HCT116 (cell line): ENCODE data around the gene ZNF555. TPM values are rescaled to one million over a fixed set of nuclear protein-coding genes. Genes with fewer than 3 reads are reported as not detected.
"Not testable (repeated sequence)": the region's sequence is repeated elsewhere in the genome, so short reads cannot be mapped to it uniquely, and the experiment has no call there.

ENCODE experiments used
- ATAC-seq: fragments of 200-7000 bp; cut with Tn5 transposase; 2 replicates; pipeline ENCODE4 v1.9.1; 2020; ENCODE audit warnings: mild to moderate bottlenecking, moderate library complexity
- BruUV-seq: library from RNA; stranded (reverse); fragments of 400-500 nt; replicated peaks from 2 replicates; lab custom pipeline; 2021; lab: Mats Ljungman, UMichigan
- CTCF ChIA-PET: fragments of 300-600 bp; sonication (Branson Sonifier 250); formaldehyde crosslinking; loops from one replicate; lab custom pipeline; 2021; ENCODE audit warnings: antibody characterized with exemption; lab: Charles Lee
- POLR2A ChIA-PET: fragments of 300-600, 350-600 bp; sonication (Branson Sonifier 250); formaldehyde crosslinking; loops from one replicate; lab custom pipeline; 2021; ENCODE audit warnings: antibody characterized with exemption; lab: Charles Lee
- RAD21 ChIA-PET, 2 experiments: fragments of 300-600 bp; sonication (Branson Sonifier 250); formaldehyde crosslinking; loops; one replicate each; lab custom pipeline; 2023; ENCODE audit warnings: low total read pairs in 2 of 2; ENCODE audit not compliant: uncharacterized antibody in 2 of 2, unreplicated experiment in 2 of 2, low non-redundant PET in 1 of 2; lab: Charles Lee
- DNase-seq: peaks from one replicate; pipeline ENCODE4 v3.0.0-alpha.2; 2010; ENCODE audit warnings: low read depth, low spot score
- H2AFZ ChIP-seq: fragments of 200-600 bp; shearing (Covaris generic), sonication (generic); 2 replicates; pipeline ENCODE4 v1.6.1; 2017; ENCODE audit warnings: low read depth, mixed run types, mixed read lengths, antibody characterized with exemption, low read length; ENCODE audit not compliant: poor library complexity, severe bottlenecking
- H3K27ac ChIP-seq: 2 replicates; pipeline ENCODE4 v1.5.1; 2012; ENCODE audit warnings: low read depth, low read length
- H3K27me3 ChIP-seq: fragments of 200-600 bp; sonication (generic); 2 replicates; pipeline ENCODE4 v1.6.1; 2016; ENCODE audit warnings: mixed run types, low read length, mixed read lengths; ENCODE audit not compliant: insufficient read depth
- H3K36me3 ChIP-seq, 2 experiments: fragments of 200-500 bp in 1 of 2; fragments of 200-600 bp in 1 of 2; sonication (Bioruptor generic) in 1 of 2; sonication (generic) in 1 of 2; 2 replicates each; pipeline versions ENCODE4 v1.5.1 to v1.6.1; 2014 to 2016; ENCODE audit warnings: low read length in 2 of 2, inconsistent platforms in 1 of 2, mixed read lengths in 1 of 2, mixed run types in 1 of 2; ENCODE audit not compliant: insufficient read depth in 2 of 2, control insufficient read depth in 1 of 2
- H3K4me1 ChIP-seq, 2 experiments: fragments of 200-600 bp in 1 of 2; sonication (generic) in 1 of 2; 2 replicates each; pipeline versions ENCODE4 v1.5.1 to v1.6.1; 2012 to 2017; ENCODE audit warnings: low read length in 2 of 2, inconsistent platforms in 1 of 2, mild to moderate bottlenecking in 1 of 2, mixed read lengths in 1 of 2, mixed run types in 1 of 2, moderate library complexity in 1 of 2; ENCODE audit not compliant: insufficient read depth in 2 of 2, control insufficient read depth in 1 of 2
- H3K4me2 ChIP-seq: fragments of 200-600 bp; sonication (generic); 2 replicates; pipeline ENCODE4 v1.6.1; 2017; ENCODE audit warnings: mixed run types, low read length, mixed read lengths
- H3K4me3 ChIP-seq, 2 experiments: fragments of 200-600 bp in 1 of 2; sonication (generic) in 1 of 2; replicated peaks in 1 of 2; 2 replicates each; pipeline ENCODE4 v1.5.1; 2011 to 2016; ENCODE audit warnings: low read length in 2 of 2, control low read depth in 1 of 2, low read depth in 1 of 2, mild to moderate bottlenecking in 1 of 2, mixed read lengths in 1 of 2, mixed run types in 1 of 2
- H3K79me2 ChIP-seq: fragments of 200-600 bp; sonication (generic); 2 replicates; pipeline ENCODE4 v1.6.1; 2017; ENCODE audit warnings: mild to moderate bottlenecking, mixed run types, low read length, moderate library complexity, mixed read lengths; ENCODE audit not compliant: insufficient read depth
- H3K9ac ChIP-seq: fragments of 200-600 bp; sonication (generic); 2 replicates; pipeline ENCODE4 v1.6.1; 2016; ENCODE audit warnings: low read length, mixed read lengths
- H3K9me2 ChIP-seq: fragments of 200-600 bp; sonication (generic), shearing (Covaris generic); 2 replicates; pipeline ENCODE4 v1.6.1; 2017; ENCODE audit warnings: mixed run types, mild to moderate bottlenecking, moderate library complexity; ENCODE audit not compliant: insufficient read depth
- H3K9me3 ChIP-seq, 2 experiments: fragments of 200-500 bp in 1 of 2; fragments of 200-600 bp in 1 of 2; sonication (Bioruptor generic) in 1 of 2; sonication (generic) in 1 of 2; 2 replicates each; pipeline ENCODE4 v1.6.1; 2014 to 2017; ENCODE audit warnings: low read length in 2 of 2, mixed read lengths in 2 of 2, inconsistent platforms in 1 of 2, low read depth in 1 of 2, mild to moderate bottlenecking in 1 of 2, mixed run types in 1 of 2, moderate library complexity in 1 of 2; ENCODE audit not compliant: control insufficient read depth in 1 of 2, insufficient read depth in 1 of 2
- H4K20me1 ChIP-seq: fragments of 200-600 bp; sonication (generic), shearing (Covaris generic); 2 replicates; pipeline ENCODE4 v1.6.1; 2017; ENCODE audit warnings: mixed run types, mild to moderate bottlenecking, moderate library complexity; ENCODE audit not compliant: insufficient read depth
- CBX3 ChIP-seq: IDR thresholded peaks from 2 replicates; pipeline ENCODE4 v1.6.1; 2012; ENCODE audit warnings: low read depth
- RAD21 ChIP-seq: IDR thresholded peaks from 2 replicates; pipeline ENCODE4 v1.6.1; 2012; ENCODE audit warnings: low read depth, mild to moderate bottlenecking
- intact Hi-C: fragments of 100-400 bp; cut with micrococcal nuclease; formaldehyde crosslinking; loops from 2 replicates; pipeline ENCODE4 v1.10.0; 2022
- total RNA-seq: library from RNA; stranded (reverse); gene quantifications from one replicate; pipeline ENCODE4 v1.2.1, GENCODE V29; 2021; ENCODE audit not compliant: unreplicated experiment
- TF ChIP-seq, protein P1 (sequence below), 3 experiments: fragments of 200-600 bp in 1 of 3; sonication (generic) in 1 of 3; IDR thresholded peaks in 2 of 3; conservative IDR thresholded peaks in 1 of 3; 2 replicates each; pipeline ENCODE4 v1.5.1; 2012 to 2017; ENCODE audit warnings: low read depth in 2 of 3, low read length in 2 of 3, antibody characterized with exemption in 1 of 3, borderline replicate concordance in 1 of 3, control low read depth in 1 of 3, mild to moderate bottlenecking in 1 of 3, mixed read lengths in 1 of 3, mixed run types in 1 of 3, moderate library complexity in 1 of 3; ENCODE audit not compliant: insufficient read depth in 1 of 3

The ZNF555 gene
- total RNA-seq, 1 experiment from 2014 or later, result 4.5 TPM

DNA sequence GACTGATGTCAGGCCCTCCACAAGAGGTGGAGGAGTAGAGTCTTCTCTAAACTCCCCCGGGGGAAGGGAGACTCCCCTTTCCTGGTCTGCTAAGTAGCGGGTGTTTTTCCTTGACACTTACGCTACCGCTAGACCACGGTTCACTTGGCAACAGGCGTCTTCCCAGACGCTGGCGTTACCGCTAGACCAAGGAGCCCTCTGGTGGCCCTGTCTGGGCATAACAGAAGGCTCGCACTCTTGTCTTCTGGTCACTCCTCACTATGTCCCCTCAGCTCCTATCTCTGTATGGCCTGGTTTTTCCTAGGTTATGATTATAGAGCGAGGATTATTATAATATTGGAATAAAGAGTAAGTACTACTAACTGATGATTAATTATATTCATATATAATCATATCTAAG, 30.9 kb downstream of the ZNF555 start:
- intact Hi-C loops, H3K4me3 ChIP-seq, H3K27ac ChIP-seq, H4K20me1 ChIP-seq, H2AFZ ChIP-seq, POLR2A ChIA-PET, H3K9ac ChIP-seq, RAD21 ChIA-PET, H3K36me3 ChIP-seq, ATAC-seq, H3K79me2 ChIP-seq, H3K27me3 ChIP-seq, H3K4me1 ChIP-seq, BruUV-seq, H3K4me2 ChIP-seq, H3K9me2 ChIP-seq, DNase-seq: not testable (repeated sequence)
- CTCF ChIA-PET, result interaction anchor here (0.7 to 1.2 kb wide), 2 partner anchors 165 to 224 kb away, joined by 4 to 10 read pairs; no protein-coding TSS in a partner anchor
- TF ChIP-seq RAD21, result peak; percentile 12; the same call in 1 of the 2 replicates
- TF ChIP-seq, protein P1, sequence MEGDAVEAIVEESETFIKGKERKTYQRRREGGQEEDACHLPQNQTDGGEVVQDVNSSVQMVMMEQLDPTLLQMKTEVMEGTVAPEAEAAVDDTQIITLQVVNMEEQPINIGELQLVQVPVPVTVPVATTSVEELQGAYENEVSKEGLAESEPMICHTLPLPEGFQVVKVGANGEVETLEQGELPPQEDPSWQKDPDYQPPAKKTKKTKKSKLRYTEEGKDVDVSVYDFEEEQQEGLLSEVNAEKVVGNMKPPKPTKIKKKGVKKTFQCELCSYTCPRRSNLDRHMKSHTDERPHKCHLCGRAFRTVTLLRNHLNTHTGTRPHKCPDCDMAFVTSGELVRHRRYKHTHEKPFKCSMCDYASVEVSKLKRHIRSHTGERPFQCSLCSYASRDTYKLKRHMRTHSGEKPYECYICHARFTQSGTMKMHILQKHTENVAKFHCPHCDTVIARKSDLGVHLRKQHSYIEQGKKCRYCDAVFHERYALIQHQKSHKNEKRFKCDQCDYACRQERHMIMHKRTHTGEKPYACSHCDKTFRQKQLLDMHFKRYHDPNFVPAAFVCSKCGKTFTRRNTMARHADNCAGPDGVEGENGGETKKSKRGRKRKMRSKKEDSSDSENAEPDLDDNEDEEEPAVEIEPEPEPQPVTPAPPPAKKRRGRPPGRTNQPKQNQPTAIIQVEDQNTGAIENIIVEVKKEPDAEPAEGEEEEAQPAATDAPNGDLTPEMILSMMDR (IDR thresholded peaks at IDR 0.05 in 2 of 3, conservative IDR thresholded peaks at IDR 0.05 in 1 of 3; ENCODE audit: borderline replicate concordance in 1 of 3, insufficient read depth in 1 of 3, low read depth in 2 of 3, low read length in 2 of 3), result peak in 2 of 3 experiments; percentile 22 to 23; a peak in 3 of 6 replicates
- peaks cover 2 to 18% of the 10 kb centered on the region in 2 experiments; a peak in 2 of 4 replicates for H3K9me3 ChIP-seq

DNA sequence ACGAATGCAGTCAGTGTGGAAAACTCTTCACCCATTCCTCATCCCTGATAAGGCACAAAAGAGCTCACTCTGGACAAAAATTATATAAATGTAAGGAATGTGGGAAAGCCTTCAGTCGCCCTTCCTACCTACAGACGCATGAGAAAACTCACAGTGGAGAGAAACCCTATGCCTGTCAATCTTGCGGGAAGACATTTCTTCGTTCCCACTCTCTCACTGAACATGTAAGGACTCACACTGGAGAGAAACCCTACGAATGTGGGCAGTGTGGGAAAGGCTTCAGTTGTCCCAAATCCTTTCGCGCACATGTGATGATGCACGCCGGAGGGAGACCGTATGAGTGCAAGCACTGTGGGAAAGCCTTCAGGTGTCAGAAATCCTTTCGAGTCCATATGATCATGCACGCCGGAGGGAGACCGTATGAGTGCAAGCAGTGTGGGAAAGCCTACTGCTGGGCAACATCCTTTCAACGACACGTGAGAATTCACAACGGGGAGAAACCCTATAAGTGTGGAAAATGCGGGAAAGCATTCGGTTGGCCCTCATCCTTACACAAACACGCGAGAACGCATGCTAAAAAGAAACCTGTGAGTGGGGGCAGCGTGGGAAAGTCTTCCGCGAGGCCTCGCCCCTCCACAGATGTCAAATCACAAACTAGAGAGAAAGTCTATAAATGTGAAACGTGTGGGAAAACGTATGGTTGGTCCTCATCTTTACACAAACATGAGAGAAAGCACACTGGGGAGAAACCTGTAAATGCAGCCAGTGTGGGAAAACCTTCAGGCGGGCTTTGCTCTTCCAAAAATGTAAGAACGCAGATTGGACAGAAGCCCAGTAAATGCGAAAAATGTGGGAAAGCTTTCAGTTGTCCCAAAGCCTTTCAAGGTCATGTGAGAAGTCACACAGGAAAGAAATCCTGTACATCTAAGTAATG, 36.4 kb downstream of the ZNF555 start:
- H3K79me2 ChIP-seq, result no peaks in the 10 kb centered on the region

More for the DNA sequence above, 36.4 kb downstream of the ZNF555 start:
- ATAC-seq (no peak), DNase-seq (no peak)
- Histone ChIP-seq H3K27ac (no peak overlapping the region), H3K27me3 (no peaks in the 10 kb centered on the region), H3K9me3 (peaks cover 13 to 22% of the 10 kb centered on the region in 2 experiments; a peak in 2 of 4 replicates), H3K4me3 (no peak overlapping the region), H2AFZ (no peak overlapping the region), H3K4me2 (no peak overlapping the region), H3K36me3 (no peaks in the 10 kb centered on the region), H4K20me1 (no peaks in the 10 kb centered on the region), H3K9ac (no peak overlapping the region), H3K9me2 (no peaks in the 10 kb centered on the region), H3K4me1 (no peaks in the 10 kb centered on the region)
- ChIA-PET RAD21 (no interaction called here), POLR2A (interaction anchor here (0.6 kb wide), 1 partner anchor 35 kb away, joined by 3 read pairs; no protein-coding TSS in a partner anchor), CTCF (no interaction called here)
- no TSS peak for BruUV-seq
- no peak for TF ChIP-seq RAD21
- TF ChIP-seq CBX3, result peak; percentile 24; the same call in 1 of the 2 replicates
- intact Hi-C loops, result no loop called here
